SIG-M5 treated with dmso at 0.1 percent for 504 hours (cell line): ENCODE data around the gene XRCC4.
"Not testable (repeated sequence)": the region's sequence is repeated elsewhere in the genome, so short reads cannot be mapped to it uniquely, and the experiment has no call there.

ENCODE experiments used
- DNase-seq: peaks from one replicate; lab custom pipeline; 2025; ENCODE audit not compliant: unreplicated experiment; lab: John Stamatoyannopoulos, UW

XRCC4 gene

GRCh38 chr5:83337453-83338035 lies 260.2 kb downstream of the XRCC4 start:
- no peak for DNase-seq

GRCh38 chr5:83340511-83340918 lies 263.2 kb downstream of the XRCC4 start:
- no peak for DNase-seq

GRCh38 chr5:83341815-83342334 lies 264.5 kb downstream of the XRCC4 start:
- no peak for DNase-seq

- no peak for DNase-seq
These were observed 265.1 kb downstream of the XRCC4 start for GRCh38 chr5:83342465-83342864.

GRCh38 chr5:83343299-83343698 lies 266.0 kb downstream of the XRCC4 start:
- DNase-seq: no peak

GRCh38 chr5:83345423-83345822 lies 268.1 kb downstream of the XRCC4 start:
- DNase-seq: no peak

- DNase-seq: no peak
These were observed 271.0 kb downstream of the XRCC4 start for GRCh38 chr5:83348281-83348780.

GRCh38 chr5:83353231-83353630 lies 275.9 kb downstream of the XRCC4 start:
- DNase-seq: no peak

GRCh38 chr5:83353774-83354173 lies 276.4 kb downstream of the XRCC4 start:
- DNase-seq: no peak

- DNase-seq: no peak
These were observed 277.6 kb downstream of the XRCC4 start for GRCh38 chr5:83354958-83355357.

- not testable (repeated sequence) for DNase-seq
These were observed 278.2 kb downstream of the XRCC4 start for GRCh38 chr5:83355482-83356014.

GRCh38 chr5:83357621-83358231 lies 280.4 kb downstream of the XRCC4 start:
- DNase-seq: no peak

- no peak for DNase-seq
These were observed 283.2 kb downstream of the XRCC4 start for GRCh38 chr5:83360573-83360972.

- DNase-seq: no peak
These were observed 285.2 kb downstream of the XRCC4 start for GRCh38 chr5:83362526-83362925.

GRCh38 chr5:83363111-83363885 lies 286.0 kb downstream of the XRCC4 start:
- DNase-seq: peak; percentile 17

GRCh38 chr5:83363886-83364275 lies 286.5 kb downstream of the XRCC4 start:
- no peak for DNase-seq

GRCh38 chr5:83364312-83365299 lies 287.3 kb downstream of the XRCC4 start:
- DNase-seq: peak; percentile 81

GRCh38 chr5:83368319-83368718 lies 291.0 kb downstream of the XRCC4 start:
- DNase-seq: peak; percentile 98

- DNase-seq: peak; percentile 96
These were observed 291.5 kb downstream of the XRCC4 start for GRCh38 chr5:83368835-83369234.

- no peak for DNase-seq
These were observed 293.6 kb downstream of the XRCC4 start for GRCh38 chr5:83370957-83371356.
